A673 (cell line): ENCODE measurements around the gene GDA. TPM values are rescaled to one million over a fixed set of nuclear protein-coding genes. Genes with fewer than 3 reads are reported as not detected.

ENCODE experiments used
- BruUV-seq: library from RNA; stranded (reverse); fragments of 400-500 nt; replicated peaks from 2 replicates; lab custom pipeline; 2021; lab: Mats Ljungman, UMichigan
- CTCF ChIA-PET: fragments of 300-600 bp; sonication (Branson Sonifier 250); formaldehyde crosslinking; loops from one replicate; lab custom pipeline; 2022; ENCODE audit warnings: antibody characterized with exemption; lab: Charles Lee
- POLR2A ChIA-PET: fragments of 300-600 bp; sonication (Branson Sonifier 250); formaldehyde crosslinking; loops from one replicate; lab custom pipeline; 2022; ENCODE audit warnings: antibody characterized with exemption; ENCODE audit not compliant: low non-redundant PET; lab: Charles Lee
- DNase-seq: peaks from one replicate; pipeline ENCODE4 v3.0.0-alpha.2; 2015; ENCODE audit warnings: low spot score
- H3K27ac ChIP-seq: fragments of 200-600 bp; sonication (generic); 2 replicates; pipeline ENCODE4 v1.5.1; 2016; ENCODE audit warnings: mixed run types, low read depth, mild to moderate bottlenecking, mixed read lengths, antibody characterized with exemption, low read length; ENCODE audit not compliant: poor library complexity, severe bottlenecking
- H3K27me3 ChIP-seq: fragments of 200-600 bp; sonication (generic); replicated peaks from 2 replicates; pipeline ENCODE4 v1.6.1; 2017; ENCODE audit warnings: mixed run types, low read depth, mild to moderate bottlenecking, mixed read lengths, antibody characterized with exemption, low read length; ENCODE audit not compliant: insufficient read depth, poor library complexity
- H3K36me3 ChIP-seq: fragments of 200-600 bp; sonication (generic); 2 replicates; pipeline ENCODE4 v1.6.1; 2016; ENCODE audit warnings: mixed run types, mild to moderate bottlenecking, mixed read lengths, antibody characterized with exemption, low read length; ENCODE audit not compliant: insufficient read depth, poor library complexity, severe bottlenecking
- H3K4me1 ChIP-seq: fragments of 200-600 bp; sonication (generic); 2 replicates; pipeline ENCODE4 v1.6.1; 2017; ENCODE audit warnings: mixed run types, mild to moderate bottlenecking, mixed read lengths, antibody characterized with exemption, low read length; ENCODE audit not compliant: insufficient read depth, poor library complexity, severe bottlenecking
- H3K4me3 ChIP-seq: fragments of 200-600 bp; sonication (generic); 2 replicates; pipeline ENCODE4 v1.5.1; 2016; ENCODE audit warnings: low read depth, mixed run types, mild to moderate bottlenecking, mixed read lengths, low read length; ENCODE audit not compliant: poor library complexity, severe bottlenecking
- H3K9me3 ChIP-seq: fragments of 200-600 bp; sonication (generic); 2 replicates; pipeline ENCODE4 v1.6.1; 2016; ENCODE audit warnings: mixed run types, low read depth, mild to moderate bottlenecking, mixed read lengths, antibody characterized with exemption, low read length; ENCODE audit not compliant: poor library complexity, severe bottlenecking
- CTCF ChIP-seq: fragments of 300-800, 200-600 bp; sonication (generic); conservative IDR thresholded peaks from 2 replicates; pipeline ENCODE4 v1.5.1; 2017; ENCODE audit warnings: low read depth, mild to moderate bottlenecking, antibody characterized with exemption, low read length, moderate library complexity, mixed read lengths
- EZH2 ChIP-seq: fragments of 200-600 bp; sonication (generic); IDR thresholded peaks from 2 replicates; pipeline ENCODE4 v1.6.1; 2017; ENCODE audit warnings: borderline replicate concordance, low read depth, mild to moderate bottlenecking, mixed read lengths, antibody characterized with exemption, low read length; ENCODE audit not compliant: poor library complexity, severe bottlenecking
- intact Hi-C: fragments of 100-400 bp; cut with micrococcal nuclease; formaldehyde crosslinking; loops from one replicate; pipeline ENCODE4 v1.10.0; 2022; ENCODE audit not compliant: unreplicated experiment
- total RNA-seq: library from RNA; stranded (reverse); gene quantifications from 2 replicates; pipeline ENCODE4 v1.2.3, GENCODE V29; 2021

GDA gene
- total RNA-seq, 1 experiment from 2014 or later = not detected

- intact Hi-C loops = no loop called here
- ChIA-PET CTCF (interaction anchor here (1.2 kb wide), 1 partner anchor 235 kb away, joined by 3 read pairs; no protein-coding TSS in a partner anchor), POLR2A (no interaction called here)
- TF ChIP-seq EZH2 (no peak), CTCF (no peak)
- no TSS peak for BruUV-seq
- Histone ChIP-seq H3K4me1 (no peaks in the 10 kb centered on the region), H3K27me3 (no peaks in the 10 kb centered on the region), H3K9me3 (no peaks in the 10 kb centered on the region), H3K27ac (no peak overlapping the region), H3K4me3 (no peak overlapping the region), H3K36me3 (no peaks in the 10 kb centered on the region)
- no peak for DNase-seq
These were observed 125.2 kb downstream of the GDA start for GRCh38 chr9:72274441-72274840.

DNA sequence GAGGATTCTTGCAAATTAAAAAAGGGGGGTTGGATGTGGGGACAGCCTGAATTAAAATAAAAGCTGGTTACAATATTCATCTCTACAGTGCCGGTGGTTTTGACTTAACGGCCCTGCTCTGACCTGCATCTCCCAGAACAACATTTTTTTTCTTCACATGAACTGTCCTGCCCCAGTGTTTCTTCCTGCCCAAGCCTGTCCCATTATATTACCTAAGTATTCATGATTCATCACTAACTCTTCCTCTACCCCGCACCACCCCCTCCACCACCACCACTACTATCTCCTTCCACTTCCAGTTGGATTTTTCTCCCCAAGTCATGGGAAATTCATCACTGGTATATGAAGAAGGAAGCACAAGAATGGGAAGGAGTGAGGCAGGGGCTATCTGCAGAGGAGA, 125.7 kb downstream of the GDA start:
- H3K4me3 ChIP-seq = no peak overlapping the region
- no peaks in the 10 kb centered on the region for H3K36me3 ChIP-seq
- H3K9me3 ChIP-seq = no peaks in the 10 kb centered on the region
- no peak for DNase-seq
- ChIA-PET CTCF (interaction anchor here (1.2 kb wide), 1 partner anchor 236 kb away, joined by 3 read pairs; no protein-coding TSS in a partner anchor), POLR2A (no interaction called here)
- BruUV-seq = no TSS peak
- no peaks in the 10 kb centered on the region for H3K4me1 ChIP-seq
- no peak for TF ChIP-seq CTCF
- TF ChIP-seq EZH2 = no peak
- intact Hi-C loops = no loop called here
- no peaks in the 10 kb centered on the region for H3K27me3 ChIP-seq
- H3K27ac ChIP-seq = no peak overlapping the region

DNA sequence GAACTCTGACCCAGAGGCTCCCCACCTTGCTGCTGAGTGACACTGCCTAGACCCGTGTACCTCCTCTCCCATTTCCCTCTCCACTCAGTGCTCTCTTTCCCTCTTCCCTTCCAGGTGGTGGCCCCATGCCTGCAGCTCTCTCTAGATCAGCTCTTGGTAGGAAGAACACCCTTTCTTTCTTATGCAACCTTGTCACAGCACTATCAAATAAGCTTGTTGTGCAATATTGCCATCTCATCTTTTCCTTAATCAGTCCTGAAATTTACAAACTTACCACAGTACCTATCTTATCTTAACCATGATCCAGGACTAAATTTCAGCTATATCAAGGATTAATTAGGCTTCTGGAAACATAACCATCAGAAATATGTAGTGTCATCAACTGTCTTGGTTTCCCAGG, 127.2 kb downstream of the GDA start:
- no peaks in the 10 kb centered on the region for H3K9me3 ChIP-seq
- TF ChIP-seq CTCF = no peak
- TF ChIP-seq EZH2 = no peak
- H3K27me3 ChIP-seq = no peaks in the 10 kb centered on the region
- CTCF ChIA-PET = interaction anchor here (0.6 kb wide), 2 partner anchors 347 to 542 kb away, joined by 3 to 4 read pairs; no protein-coding TSS in a partner anchor
- no TSS peak for BruUV-seq
- no peak overlapping the region for H3K4me3 ChIP-seq
- no peaks in the 10 kb centered on the region for H3K36me3 ChIP-seq
- H3K4me1 ChIP-seq = no peaks in the 10 kb centered on the region
- H3K27ac ChIP-seq = no peak overlapping the region
- intact Hi-C loops = no loop called here
- POLR2A ChIA-PET = no interaction called here
- no peak for DNase-seq
